K562 (cell line): ENCODE results near the gene GLRX5. TPM values are rescaled to one million over a fixed set of nuclear protein-coding genes. Genes with fewer than 3 reads are reported as not detected.

Experiments
- ATAC-seq: fragments of 200-7000 bp; cut with Tn5 transposase; 3 replicates; pipeline ENCODE4 v1.9.1; 2020; ENCODE audit warnings: moderate library complexity
- BruUV-seq: library from RNA; stranded (reverse); fragments of 400-500 nt; replicated peaks from 2 replicates; lab custom pipeline; 2021; lab: Mats Ljungman, UMichigan
- CTCF ChIA-PET: fragments of 300-600 bp; formaldehyde crosslinking; extraction: SDS; loops from one replicate; lab custom pipeline; 2021; ENCODE audit warnings: low intra/inter-chr PET ratio; lab: Yijun Ruan, JAX
- POLR2A ChIA-PET: fragments of 300-600, 350-650 bp; sonication (Branson Sonifier 250); formaldehyde crosslinking; extraction: SDS; loops from one replicate; lab custom pipeline; 2021; ENCODE audit warnings: antibody characterized with exemption, inconsistent platforms; lab: Yijun Ruan, JAX
- DNase-seq, 4 experiments: peaks; one replicate each; pipeline versions ENCODE4 v3.0.0 to v3.0.0-alpha.2; 2011 to 2018; ENCODE audit warnings: low spot score in 3 of 4, mixed read lengths in 3 of 4; ENCODE audit errors: extremely low read depth in 1 of 4
- FAIRE-seq: peaks from 2 replicates; lab custom pipeline; 2011; peaks lifted over from hg19 to GRCh38; lab: Jason Lieb, UNC
- H2AFZ ChIP-seq: 2 replicates; pipeline ENCODE4 v1.6.0; 2011; ENCODE audit warnings: low read depth, low read length, control low read depth, inconsistent platforms
- H3K27ac ChIP-seq: fragments of 200-600 bp; 3 replicates; pipeline ENCODE4 v1.8.0; 2011; ENCODE audit warnings: low read depth, mild to moderate bottlenecking, control low read depth, inconsistent platforms, low read length, moderate library complexity, mixed read lengths; ENCODE audit errors: extremely low read depth
- H3K27me3 ChIP-seq, 2 experiments: fragments of 300-600 bp in 1 of 2; 2 replicates in 1 of 2; 3 replicates in 1 of 2; pipeline versions ENCODE4 v1.6.0 to v1.8.0; 2011; ENCODE audit warnings: inconsistent platforms in 2 of 2, low read length in 2 of 2, mild to moderate bottlenecking in 1 of 2, mixed read lengths in 1 of 2, moderate library complexity in 1 of 2; ENCODE audit not compliant: control insufficient read depth in 2 of 2, insufficient read depth in 2 of 2
- H3K36me3 ChIP-seq: fragments of 300-600 bp; 3 replicates; pipeline ENCODE4 v1.8.0; 2011; ENCODE audit warnings: mild to moderate bottlenecking, low read length, inconsistent platforms; ENCODE audit not compliant: control insufficient read depth, insufficient read depth
- H3K4me1 ChIP-seq, 2 experiments: fragments of 200-600 bp in 1 of 2; replicated peaks in 1 of 2; 2 replicates in 1 of 2; 3 replicates in 1 of 2; pipeline versions ENCODE4 v1.5.1 to v1.8.0; 2011; ENCODE audit warnings: inconsistent platforms in 2 of 2, low read length in 2 of 2, mild to moderate bottlenecking in 1 of 2, mixed read lengths in 1 of 2, moderate library complexity in 1 of 2; ENCODE audit not compliant: control insufficient read depth in 2 of 2, insufficient read depth in 2 of 2
- H3K4me2 ChIP-seq: 2 replicates; pipeline ENCODE4 v1.6.1; 2011; ENCODE audit warnings: low read length, control low read depth, inconsistent platforms, mixed read lengths; ENCODE audit not compliant: insufficient read depth
- H3K4me3 ChIP-seq: fragments of 200-600 bp; sonication (generic), shearing (Covaris generic); 2 replicates; pipeline ENCODE4 v1.5.1; 2016; ENCODE audit warnings: control low read depth, inconsistent platforms
- H3K79me2 ChIP-seq: fragments of 200-600 bp; 3 replicates; pipeline ENCODE4 v1.8.0; 2011; ENCODE audit warnings: low read length, inconsistent platforms; ENCODE audit not compliant: control insufficient read depth, insufficient read depth
- H3K9ac ChIP-seq, 2 experiments: 2 replicates each; pipeline versions ENCODE4 v1.6.0 to v1.6.1; 2011; ENCODE audit warnings: low read depth in 2 of 2, low read length in 2 of 2, control low read depth in 1 of 2, inconsistent platforms in 1 of 2, mild to moderate bottlenecking in 1 of 2, mixed read lengths in 1 of 2; ENCODE audit not compliant: insufficient read depth in 1 of 2
- H3K9me1 ChIP-seq: one replicate; pipeline ENCODE4 v1.6.0; 2011; ENCODE audit warnings: inconsistent platforms, mild to moderate bottlenecking, low read length, moderate library complexity; ENCODE audit not compliant: control insufficient read depth, insufficient read depth
- H3K9me3 ChIP-seq: replicated peaks from 2 replicates; pipeline ENCODE4 v1.5.1; 2011; ENCODE audit warnings: low read depth, low read length, inconsistent platforms; ENCODE audit not compliant: control insufficient read depth, insufficient read depth
- H4K20me1 ChIP-seq: replicated peaks from 2 replicates; pipeline ENCODE4 v1.6.1; 2011; ENCODE audit warnings: low read length, inconsistent platforms, mixed read lengths; ENCODE audit not compliant: control insufficient read depth, insufficient read depth
- ZNF695 ChIP-seq: fragments of 450-650 bp; formaldehyde crosslinking; IDR thresholded peaks from 2 replicates; pipeline ENCODE4 v1.4.0; 2020; ENCODE audit warnings: mild to moderate bottlenecking, moderate library complexity
- WGBS: fragments of 100-300 bp; shearing (Covaris generic); methylation state at CpG from one replicate; pipeline ENCODE4 v1.1.6; 2016; ENCODE audit warnings: low coverage, mixed read lengths; ENCODE audit not compliant: insufficient coverage; ENCODE audit errors: missing lambda C conversion rate; 5-methylcytosine and 5-hydroxymethylcytosine counted together
- in situ Hi-C: fragments of 300-500 bp; cut with MboI; formaldehyde crosslinking; loops from 4 replicates; pipeline ENCODE4 v1.15.0; 2018; ENCODE audit warnings: inconsistent platforms, mixed read lengths
- intact Hi-C: fragments of 100-400 bp; cut with micrococcal nuclease; formaldehyde crosslinking; loops from 2 replicates; pipeline ENCODE4 v1.14.2; 2022
- polyA plus RNA-seq, 8 experiments: library from polyadenylated mRNA; depleted of rRNA in 4 of 8; stranded (reverse) in 5 of 8; unstranded in 3 of 8; fragments of >200 nt; fragmentation: Nextera tagmentation in 2 of 8; fragmentation: Illumina TruSeq in 1 of 8; extraction: Ambion mirVana in 2 of 8; extraction: Trizol in 1 of 8; gene quantifications; 2 replicates each; pipeline versions ENCODE4 v1.2.1 to v1.2.3, GENCODE V29; 2011 to 2014; ENCODE audit warnings: inconsistent platforms in 1 of 8, missing spikeins in 1 of 8
- total RNA-seq, 7 experiments: library from RNA; depleted of rRNA in 6 of 7; stranded (reverse); fragments of >200 nt in 6 of 7; fragmentation: Illumina TruSeq in 2 of 7; extraction: Trizol in 2 of 7; gene quantifications; 2 replicates each; pipeline versions ENCODE4 v1.2.1 to v1.2.3, GENCODE V29; 2011 to 2021; ENCODE audit warnings: low replicate concordance in 1 of 7
- TF ChIP-seq, protein P1 (sequence below): fragments of 250-450 bp; sonication (Bioruptor Pico); IDR thresholded peaks from 2 replicates; pipeline ENCODE4 v1.8.0; 2021; ENCODE audit warnings: moderate library complexity, mild to moderate bottlenecking, inconsistent platforms
- TF ChIP-seq, protein P2 (sequence below): fragments of 450-650 bp; formaldehyde crosslinking; IDR thresholded peaks from 2 replicates; pipeline ENCODE4 v1.4.0; 2020; ENCODE audit warnings: mild to moderate bottlenecking, moderate library complexity
- TF ChIP-seq, protein P3 (sequence below), 2 experiments: fragments of 450-650 bp in 1 of 2; sonication (generic) in 1 of 2; formaldehyde crosslinking in 1 of 2; IDR thresholded peaks; 2 replicates each; pipeline versions ENCODE4 v1.7.1 to v1.9.0; 2016 to 2022; ENCODE audit warnings: inconsistent platforms in 1 of 2, mild to moderate bottlenecking in 1 of 2, missing genetic modification reagents in 1 of 2

GLRX5 gene
- total and polyA plus RNA-seq, 9 of the 15 experiments (the other 6 are each of a cell fraction or from before 2014, with no cell fraction given), result 16.7 to 96.8 (median 66.8) TPM

DNA sequence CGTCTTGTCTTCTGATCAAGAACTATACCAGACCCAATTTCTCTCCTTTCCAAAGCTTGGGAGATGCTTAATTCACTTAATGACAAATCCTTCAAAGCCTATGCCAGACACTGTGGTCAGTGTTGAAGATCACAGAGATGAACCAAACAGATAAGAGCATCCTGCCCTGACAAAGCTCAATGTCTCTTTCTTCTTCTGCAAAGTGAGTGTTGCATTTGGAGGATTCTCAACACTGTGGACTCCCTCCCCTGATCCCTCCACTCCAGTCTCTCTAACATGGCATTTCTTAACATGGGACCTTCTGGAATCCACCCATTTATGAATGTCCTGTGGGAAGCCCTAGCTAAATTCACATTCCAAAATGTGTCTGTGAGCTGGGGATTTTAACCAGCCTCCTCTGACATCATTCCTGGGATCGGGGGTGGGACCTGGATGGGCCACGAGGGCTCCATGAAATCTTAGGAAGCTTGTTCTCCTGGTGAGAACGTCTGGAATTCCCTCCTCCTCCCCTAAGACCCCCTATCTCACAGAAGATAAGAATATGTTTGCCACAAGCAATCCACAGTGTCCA is 38.7 kb upstream of the GLRX5 start (continued):
- TF ChIP-seq, protein P1, sequence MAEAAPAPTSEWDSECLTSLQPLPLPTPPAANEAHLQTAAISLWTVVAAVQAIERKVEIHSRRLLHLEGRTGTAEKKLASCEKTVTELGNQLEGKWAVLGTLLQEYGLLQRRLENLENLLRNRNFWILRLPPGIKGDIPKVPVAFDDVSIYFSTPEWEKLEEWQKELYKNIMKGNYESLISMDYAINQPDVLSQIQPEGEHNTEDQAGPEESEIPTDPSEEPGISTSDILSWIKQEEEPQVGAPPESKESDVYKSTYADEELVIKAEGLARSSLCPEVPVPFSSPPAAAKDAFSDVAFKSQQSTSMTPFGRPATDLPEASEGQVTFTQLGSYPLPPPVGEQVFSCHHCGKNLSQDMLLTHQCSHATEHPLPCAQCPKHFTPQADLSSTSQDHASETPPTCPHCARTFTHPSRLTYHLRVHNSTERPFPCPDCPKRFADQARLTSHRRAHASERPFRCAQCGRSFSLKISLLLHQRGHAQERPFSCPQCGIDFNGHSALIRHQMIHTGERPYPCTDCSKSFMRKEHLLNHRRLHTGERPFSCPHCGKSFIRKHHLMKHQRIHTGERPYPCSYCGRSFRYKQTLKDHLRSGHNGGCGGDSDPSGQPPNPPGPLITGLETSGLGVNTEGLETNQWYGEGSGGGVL (CRISPR knock-in tag), result no peak

DNA sequence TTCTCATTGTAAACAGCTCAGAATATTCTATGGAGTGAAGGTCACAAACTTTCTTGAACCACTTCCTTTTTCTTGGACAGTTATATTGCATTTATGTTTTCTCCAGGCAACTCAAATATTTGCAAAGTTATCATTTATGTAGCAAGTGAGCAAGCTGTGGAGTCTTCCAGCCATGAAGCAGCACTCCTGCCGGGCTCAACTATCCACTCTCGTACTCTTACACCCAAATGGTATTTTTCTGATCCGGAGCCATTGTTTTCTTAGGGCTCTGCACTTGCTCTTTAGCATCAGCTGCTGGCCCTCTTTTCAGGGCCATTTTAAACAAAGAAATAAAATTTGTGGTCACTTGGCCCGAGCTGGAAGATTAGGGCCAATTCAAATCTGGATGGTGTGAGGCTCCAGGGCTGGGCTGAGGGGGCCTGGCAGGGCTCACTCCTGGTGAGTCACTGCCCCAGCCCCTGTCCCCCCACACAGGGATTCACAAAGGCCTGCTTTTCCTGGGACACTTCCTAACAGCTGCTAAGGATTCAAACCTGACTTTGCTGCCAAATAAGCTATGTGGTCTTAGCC is 38.1 kb upstream of the GLRX5 start:
- Histone ChIP-seq H3K9me1 (no peaks in the 10 kb centered on the region), H3K27ac (no peak overlapping the region), H4K20me1 (no peaks in the 10 kb centered on the region; the same call in 1 of the 2 replicates), H3K79me2 (no peaks in the 10 kb centered on the region), H3K36me3 (no peaks in the 10 kb centered on the region), H3K27me3 (no peaks in the 10 kb centered on the region; a peak in 1 of 5 replicates), H3K9ac (no peak overlapping the region), H3K4me3 (no peak overlapping the region), H2AFZ (no peak overlapping the region), H3K4me2 (no peak overlapping the region), H3K4me1 (no peaks in the 10 kb centered on the region; a peak in 2 of 5 replicates), H3K9me3 (no peaks in the 10 kb centered on the region)
- ChIA-PET POLR2A (interaction anchor here (0.6 kb wide), 1 partner anchor 8 kb away, joined by 3 read pairs; no protein-coding TSS in a partner anchor), CTCF (no interaction called here)
- FAIRE-seq (no peak), ATAC-seq (no peak), DNase-seq (no peak)
- in situ Hi-C loops (no loop called here), intact Hi-C loops (no loop called here)
- 40% methylated on average over 4 of the region's 4 CpGs for WGBS
- no TSS peak for BruUV-seq
- TF ChIP-seq, protein P2, sequence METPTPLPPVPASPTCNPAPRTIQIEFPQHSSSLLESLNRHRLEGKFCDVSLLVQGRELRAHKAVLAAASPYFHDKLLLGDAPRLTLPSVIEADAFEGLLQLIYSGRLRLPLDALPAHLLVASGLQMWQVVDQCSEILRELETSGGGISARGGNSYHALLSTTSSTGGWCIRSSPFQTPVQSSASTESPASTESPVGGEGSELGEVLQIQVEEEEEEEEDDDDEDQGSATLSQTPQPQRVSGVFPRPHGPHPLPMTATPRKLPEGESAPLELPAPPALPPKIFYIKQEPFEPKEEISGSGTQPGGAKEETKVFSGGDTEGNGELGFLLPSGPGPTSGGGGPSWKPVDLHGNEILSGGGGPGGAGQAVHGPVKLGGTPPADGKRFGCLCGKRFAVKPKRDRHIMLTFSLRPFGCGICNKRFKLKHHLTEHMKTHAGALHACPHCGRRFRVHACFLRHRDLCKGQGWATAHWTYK (CRISPR knock-in tag), result no peak
- TF ChIP-seq, protein P3, sequence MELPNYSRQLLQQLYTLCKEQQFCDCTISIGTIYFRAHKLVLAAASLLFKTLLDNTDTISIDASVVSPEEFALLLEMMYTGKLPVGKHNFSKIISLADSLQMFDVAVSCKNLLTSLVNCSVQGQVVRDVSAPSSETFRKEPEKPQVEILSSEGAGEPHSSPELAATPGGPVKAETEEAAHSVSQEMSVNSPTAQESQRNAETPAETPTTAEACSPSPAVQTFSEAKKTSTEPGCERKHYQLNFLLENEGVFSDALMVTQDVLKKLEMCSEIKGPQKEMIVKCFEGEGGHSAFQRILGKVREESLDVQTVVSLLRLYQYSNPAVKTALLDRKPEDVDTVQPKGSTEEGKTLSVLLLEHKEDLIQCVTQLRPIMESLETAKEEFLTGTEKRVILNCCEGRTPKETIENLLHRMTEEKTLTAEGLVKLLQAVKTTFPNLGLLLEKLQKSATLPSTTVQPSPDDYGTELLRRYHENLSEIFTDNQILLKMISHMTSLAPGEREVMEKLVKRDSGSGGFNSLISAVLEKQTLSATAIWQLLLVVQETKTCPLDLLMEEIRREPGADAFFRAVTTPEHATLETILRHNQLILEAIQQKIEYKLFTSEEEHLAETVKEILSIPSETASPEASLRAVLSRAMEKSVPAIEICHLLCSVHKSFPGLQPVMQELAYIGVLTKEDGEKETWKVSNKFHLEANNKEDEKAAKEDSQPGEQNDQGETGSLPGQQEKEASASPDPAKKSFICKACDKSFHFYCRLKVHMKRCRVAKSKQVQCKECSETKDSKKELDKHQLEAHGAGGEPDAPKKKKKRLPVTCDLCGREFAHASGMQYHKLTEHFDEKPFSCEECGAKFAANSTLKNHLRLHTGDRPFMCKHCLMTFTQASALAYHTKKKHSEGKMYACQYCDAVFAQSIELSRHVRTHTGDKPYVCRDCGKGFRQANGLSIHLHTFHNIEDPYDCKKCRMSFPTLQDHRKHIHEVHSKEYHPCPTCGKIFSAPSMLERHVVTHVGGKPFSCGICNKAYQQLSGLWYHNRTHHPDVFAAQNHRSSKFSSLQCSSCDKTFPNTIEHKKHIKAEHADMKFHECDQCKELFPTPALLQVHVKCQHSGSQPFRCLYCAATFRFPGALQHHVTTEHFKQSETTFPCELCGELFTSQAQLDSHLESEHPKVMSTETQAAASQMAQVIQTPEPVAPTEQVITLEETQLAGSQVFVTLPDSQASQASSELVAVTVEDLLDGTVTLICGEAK (IDR thresholded peaks at IDR 0.05), result no peak
- TF ChIP-seq, protein P3 (CRISPR knock-in tag; IDR thresholded peaks at IDR 0.05), result no peak
- TF ChIP-seq ZNF695 (CRISPR knock-in tag), result no peak
